ENCODE data around the gene LRCOL1. TPM values are rescaled to one million over a fixed set of nuclear protein-coding genes. Genes with fewer than 3 reads are reported as not detected.

The LRCOL1 gene
- total RNA-seq, 2 donors from 2014 or later, result 0.68 TPM; not detected in 1

- TF ChIP-seq POLR2AphosphoS5 (IDR thresholded peaks at IDR 0.05), result no peak
- no peak for TF ChIP-seq CTCF (IDR thresholded peaks at IDR 0.05)
- no peak for TF ChIP-seq POLR2A (IDR thresholded peaks at IDR 0.05)
- WGBS, result 81% methylated on average over 11 of the region's 18 CpGs
- Histone ChIP-seq H3K4me3 (no peak overlapping the region), H3K9me3 (no peaks in the 10 kb centered on the region), H3K27ac (no peak overlapping the region), H3K36me3 (no peaks in the 10 kb centered on the region), H3K27me3 (replicated peaks; ENCODE audit: insufficient read depth) (peaks cover 2% of the 10 kb centered on the region), H3K4me1 (replicated peaks) (no peaks in the 10 kb centered on the region)
- DNase-seq (ENCODE audit: low spot score), result no peak
- intact Hi-C loops (cut with DNase I), result no loop called here
These were observed 4.5 kb downstream of the LRCOL1 start for GRCh38 chr12:132605892-132606291.

GRCh38 chr12:132604668-132605441, 5.5 kb downstream of the LRCOL1 start:
- WGBS, result 74% methylated on average over 16 of the region's 16 CpGs
- peaks cover 2% of the 10 kb centered on the region for H3K27me3 ChIP-seq (replicated peaks; ENCODE audit: insufficient read depth)
- intact Hi-C loops (cut with DNase I), result no loop called here

GRCh38 chr12:132604151-132604618, 6.2 kb downstream of the LRCOL1 start:
- H3K9me3 ChIP-seq, result no peaks in the 10 kb centered on the region
- WGBS, result 51% methylated on average over 26 of the region's 26 CpGs
- no peak for DNase-seq (ENCODE audit: low spot score)

More at GRCh38 chr12:132604668-132605441, 5.5 kb downstream of the LRCOL1 start:
- Histone ChIP-seq H3K4me3 (no peak overlapping the region), H3K4me1 (replicated peaks) (peaks cover 4% of the 10 kb centered on the region), H3K9me3 (no peaks in the 10 kb centered on the region), H3K27ac (no peak overlapping the region), H3K36me3 (no peaks in the 10 kb centered on the region)
- no peak for DNase-seq (ENCODE audit: low spot score)
- TF ChIP-seq CTCF (IDR thresholded peaks at IDR 0.05), result no peak
- TF ChIP-seq POLR2AphosphoS5 (IDR thresholded peaks at IDR 0.05), result no peak
- no peak for TF ChIP-seq POLR2A (IDR thresholded peaks at IDR 0.05)

GRCh38 chr12:132603240-132604150, 6.9 kb downstream of the LRCOL1 start:
- H3K36me3 ChIP-seq, result no peaks in the 10 kb centered on the region
- H3K4me1 ChIP-seq (replicated peaks), result peaks cover 4% of the 10 kb centered on the region
- peak overlapping the region in 1 of 2 donors; percentile 31 for H3K27ac ChIP-seq
- no peaks in the 10 kb centered on the region for H3K9me3 ChIP-seq
- DNase-seq (ENCODE audit: low spot score), result no peak
- intact Hi-C loops (cut with DNase I), result no loop called here
- TF ChIP-seq POLR2AphosphoS5 (IDR thresholded peaks at IDR 0.05), result no peak
- no peak for TF ChIP-seq CTCF (IDR thresholded peaks at IDR 0.05)
- no peak for TF ChIP-seq POLR2A (IDR thresholded peaks at IDR 0.05)
- 73% methylated on average over 65 of the region's 67 CpGs for WGBS
- peaks cover 2% of the 10 kb centered on the region for H3K27me3 ChIP-seq (replicated peaks; ENCODE audit: insufficient read depth)
- H3K4me3 ChIP-seq, result peak overlapping the region in 1 of 2 donors; percentile 18

More at GRCh38 chr12:132604151-132604618, 6.2 kb downstream of the LRCOL1 start:
- peaks cover 2% of the 10 kb centered on the region for H3K27me3 ChIP-seq (replicated peaks; ENCODE audit: insufficient read depth)
- intact Hi-C loops (cut with DNase I), result no loop called here
- TF ChIP-seq CTCF (IDR thresholded peaks at IDR 0.05) (no peak), POLR2A (IDR thresholded peaks at IDR 0.05) (no peak), POLR2AphosphoS5 (IDR thresholded peaks at IDR 0.05) (no peak)
- peak overlapping the region in 1 of 2 donors; percentile 18 for H3K4me3 ChIP-seq
- H3K27ac ChIP-seq, result peak overlapping the region in 1 of 2 donors; percentile 31
- H3K36me3 ChIP-seq, result no peaks in the 10 kb centered on the region
- peaks cover 4% of the 10 kb centered on the region for H3K4me1 ChIP-seq (replicated peaks)

Data from prostate gland (tissue), 2 donors.